Measurements from ENCODE around the gene AVPR1B. TPM values are rescaled to one million over a fixed set of nuclear protein-coding genes. Genes with fewer than 3 reads are reported as not detected.

AVPR1B gene
- total RNA-seq, 1 experiment from 2014 or later = not detected

- Histone ChIP-seq H2BK120ac (ENCODE audit: low read depth, low read length, poor library complexity, severe bottlenecking) (no peak overlapping the region), H2BK12ac (ENCODE audit: insufficient read length, low read depth, low read length) (no peak overlapping the region), H2AK5ac (ENCODE audit: insufficient read length, low read length) (no peak overlapping the region), H3K23me2 (ENCODE audit: insufficient read length, low read depth, low read length, poor library complexity, severe bottlenecking) (no peaks in the 10 kb centered on the region), H3K56ac (ENCODE audit: insufficient read length, low read depth, low read length) (no peak overlapping the region), H3K4ac (ENCODE audit: low read depth, low read length) (no peak overlapping the region), H3T11ph (ENCODE audit: low read length) (no peak overlapping the region), H2AFZ (ENCODE audit: low read length) (no peak overlapping the region), H3K9me3 (ENCODE audit: control insufficient read depth, low read depth, low read length) (no peaks in the 10 kb centered on the region), H2BK5ac (ENCODE audit: insufficient read length, low read length) (no peak overlapping the region), H3K4me1 (ENCODE audit: insufficient read depth, low read length) (no peaks in the 10 kb centered on the region; the same call in 1 of the 2 replicates), H3K14ac (ENCODE audit: insufficient read depth, low read length) (no peak overlapping the region), H3K23ac (ENCODE audit: insufficient read length, low read depth, low read length) (no peak overlapping the region), H3K9ac (ENCODE audit: extremely low read depth, insufficient read length, low read length) (no peak overlapping the region), H4K5ac (ENCODE audit: insufficient read length, low read depth, low read length) (no peak overlapping the region), H3K79me2 (ENCODE audit: insufficient read depth, low read length) (no peaks in the 10 kb centered on the region), H4K20me1 (ENCODE audit: control insufficient read depth, insufficient read depth, insufficient read length) (no peaks in the 10 kb centered on the region), H3K27ac (ENCODE audit: insufficient read length, low read depth, low read length) (no peak overlapping the region), H3K18ac (ENCODE audit: insufficient read length, low read depth, low read length) (no peak overlapping the region), H4K91ac (ENCODE audit: insufficient read length, low read depth, low read length) (no peak overlapping the region), H2BK15ac (ENCODE audit: low read depth, low read length) (no peak overlapping the region), H4K8ac (replicated peaks; ENCODE audit: insufficient read length, low read depth, low read length) (no peak overlapping the region), H2BK20ac (ENCODE audit: low read depth, low read length, poor library complexity, severe bottlenecking) (no peak overlapping the region), H3K79me1 (ENCODE audit: insufficient read depth, low read depth, low read length, poor library complexity, severe bottlenecking) (no peaks in the 10 kb centered on the region), H3K4me2 (ENCODE audit: insufficient read depth, insufficient read length, low read length) (no peak overlapping the region), H3K27me3 (ENCODE audit: insufficient read depth, low read length) (no peaks in the 10 kb centered on the region)
- TF ChIP-seq, protein P1, sequence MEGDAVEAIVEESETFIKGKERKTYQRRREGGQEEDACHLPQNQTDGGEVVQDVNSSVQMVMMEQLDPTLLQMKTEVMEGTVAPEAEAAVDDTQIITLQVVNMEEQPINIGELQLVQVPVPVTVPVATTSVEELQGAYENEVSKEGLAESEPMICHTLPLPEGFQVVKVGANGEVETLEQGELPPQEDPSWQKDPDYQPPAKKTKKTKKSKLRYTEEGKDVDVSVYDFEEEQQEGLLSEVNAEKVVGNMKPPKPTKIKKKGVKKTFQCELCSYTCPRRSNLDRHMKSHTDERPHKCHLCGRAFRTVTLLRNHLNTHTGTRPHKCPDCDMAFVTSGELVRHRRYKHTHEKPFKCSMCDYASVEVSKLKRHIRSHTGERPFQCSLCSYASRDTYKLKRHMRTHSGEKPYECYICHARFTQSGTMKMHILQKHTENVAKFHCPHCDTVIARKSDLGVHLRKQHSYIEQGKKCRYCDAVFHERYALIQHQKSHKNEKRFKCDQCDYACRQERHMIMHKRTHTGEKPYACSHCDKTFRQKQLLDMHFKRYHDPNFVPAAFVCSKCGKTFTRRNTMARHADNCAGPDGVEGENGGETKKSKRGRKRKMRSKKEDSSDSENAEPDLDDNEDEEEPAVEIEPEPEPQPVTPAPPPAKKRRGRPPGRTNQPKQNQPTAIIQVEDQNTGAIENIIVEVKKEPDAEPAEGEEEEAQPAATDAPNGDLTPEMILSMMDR (conservative IDR thresholded peaks at IDR 0.05) = no peak
- peaks cover 6 to 10% (median 9%) of the 10 kb centered on the region in 3 experiments for H3K36me3 Mint-ChIP-seq (ENCODE audit: insufficient read depth in 1 of 3, low read depth in 3 of 3)
- DNase-seq = no peak
- peaks cover 7% of the 10 kb centered on the region for H3K27me3 Mint-ChIP-seq (ENCODE audit: low read depth)
- WGBS (ENCODE audit: extremely low coverage, insufficient read length, low lambda C conversion rate) = no CpG with 5 or more reads among the region's 3 CpGs
- H3K27ac Mint-ChIP-seq = no peak overlapping the region
- H3K4me3 Mint-ChIP-seq = no peak overlapping the region
- peaks cover 14 to 18% of the 10 kb centered on the region in 2 experiments for H3K9me3 Mint-ChIP-seq
- H3K4me1 Mint-ChIP-seq = peaks cover 0 to 6% of the 10 kb centered on the region in 2 experiments; a peak in 1 of 4 replicates
Measured at GRCh38 chr1:206060844-206061243, 56.3 kb downstream of the AVPR1B start.

Other genes with a start within 250 kb of the AVPR1B start
- not detected in 2 replicates for gene SLC26A9, start 173.9 kb downstream of the AVPR1B start, total RNA-seq (2021)
- gene RAB7B, start 114.0 kb downstream of the AVPR1B start, total RNA-seq (2021) = 0.68 and 0.83 TPM in 2 replicates
- gene CTSE, start 93.5 kb downstream of the AVPR1B start, total RNA-seq (2021) = not detected in 2 replicates
- gene RHEX, start 64.2 kb downstream of the AVPR1B start, total RNA-seq (2021) = not detected in 2 replicates
- 10.5 and 11.4 TPM in 2 replicates for gene FAM72A, start 85.5 kb upstream of the AVPR1B start, total RNA-seq (2021)
- 36.5 and 37.9 TPM in 2 replicates for gene SRGAP2, start 86.2 kb upstream of the AVPR1B start, total RNA-seq (2021)